HepG2 (cell line): Measurements from ENCODE around the gene FOXRED2. TPM values are rescaled to one million over a fixed set of nuclear protein-coding genes. Genes with fewer than 3 reads are reported as not detected.

Experiments
- AHR ChIP-seq: IDR thresholded peaks from 2 replicates; pipeline ENCODE4 v1.6.1; 2018; ENCODE audit warnings: missing genetic modification reagents, missing compliant biosample characterization
- MED13 ChIP-seq: sonication (generic); formaldehyde crosslinking; IDR thresholded peaks from 2 replicates; pipeline ENCODE4 v1.5.0; 2020; ENCODE audit warnings: missing genetic modification reagents
- MTF2 ChIP-seq: sonication (generic); formaldehyde crosslinking; IDR thresholded peaks from 2 replicates; pipeline ENCODE4 v1.5.0; 2020; ENCODE audit warnings: missing genetic modification reagents, borderline replicate concordance
- NFRKB ChIP-seq: fragments of 450-650 bp; IDR thresholded peaks from 2 replicates; pipeline ENCODE4 v1.6.1; 2017
- NR2F1 ChIP-seq, 2 experiments: fragments of 450-650 bp in 1 of 2; formaldehyde crosslinking in 1 of 2; IDR thresholded peaks; 2 replicates each; pipeline versions ENCODE4 v1.5.0 to v1.6.1; 2016 to 2020; ENCODE audit warnings: mild to moderate bottlenecking in 1 of 2, missing compliant biosample characterization in 1 of 2, missing genetic modification reagents in 1 of 2, moderate library complexity in 1 of 2
- NR3C1 ChIP-seq: sonication (generic); formaldehyde crosslinking; IDR thresholded peaks from 2 replicates; pipeline ENCODE4 v1.4.0; 2020; ENCODE audit warnings: missing genetic modification reagents
- SALL2 ChIP-seq: sonication (generic); formaldehyde crosslinking; IDR thresholded peaks from 2 replicates; pipeline ENCODE4 v1.8.1; 2023; ENCODE audit warnings: mild to moderate bottlenecking, missing genetic modification reagents, inconsistent platforms
- SAP130 ChIP-seq: IDR thresholded peaks from 2 replicates; pipeline ENCODE4 v1.6.1; 2016; ENCODE audit warnings: low read depth
- SNAPC2 ChIP-seq: sonication (generic); formaldehyde crosslinking; IDR thresholded peaks from 2 replicates; pipeline ENCODE4 v1.8.1; 2022; ENCODE audit warnings: mild to moderate bottlenecking, missing genetic modification reagents
- STAG1 ChIP-seq: sonication (generic); formaldehyde crosslinking; IDR thresholded peaks from 2 replicates; pipeline ENCODE4 v1.4.0; 2020; ENCODE audit warnings: missing genetic modification reagents
- SYNCRIP ChIP-seq: fragments of 200-400 bp; formaldehyde crosslinking; IDR thresholded peaks from 2 replicates; pipeline ENCODE4 v1.6.1; 2018; ENCODE audit warnings: mild to moderate bottlenecking, low read depth, low read length; ENCODE audit not compliant: insufficient read depth
- TSC22D2 ChIP-seq: sonication (generic); formaldehyde crosslinking; IDR thresholded peaks from 2 replicates; pipeline ENCODE4 v1.5.1; 2020; ENCODE audit warnings: missing genetic modification reagents, mild to moderate bottlenecking, borderline replicate concordance
- ZIK1 ChIP-seq: sonication (generic); formaldehyde crosslinking; IDR thresholded peaks from 2 replicates; pipeline ENCODE4 v1.5.0; 2020; ENCODE audit warnings: mild to moderate bottlenecking, low read depth, missing genetic modification reagents, borderline replicate concordance
- ZNF230 ChIP-seq: sonication (generic); formaldehyde crosslinking; IDR thresholded peaks from 2 replicates; pipeline ENCODE4 v1.4.0; 2020; ENCODE audit warnings: mild to moderate bottlenecking, missing genetic modification reagents
- ZNF251 ChIP-seq: sonication (generic); formaldehyde crosslinking; IDR thresholded peaks from 2 replicates; pipeline ENCODE4 v1.9.0; 2021; ENCODE audit warnings: mild to moderate bottlenecking, missing genetic modification reagents
- ZNF30 ChIP-seq: sonication (generic); formaldehyde crosslinking; IDR thresholded peaks from 2 replicates; pipeline ENCODE4 v1.5.0; 2020; ENCODE audit warnings: mild to moderate bottlenecking, missing genetic modification reagents
- ZNF501 ChIP-seq: sonication (generic); formaldehyde crosslinking; IDR thresholded peaks from 2 replicates; pipeline ENCODE4 v1.5.1; 2020; ENCODE audit warnings: mild to moderate bottlenecking, moderate library complexity, missing genetic modification reagents
- ZNF614 ChIP-seq: IDR thresholded peaks from 2 replicates; pipeline ENCODE4 v1.6.1; 2018; ENCODE audit warnings: missing biosample characterization, missing genetic modification reagents, inconsistent platforms, borderline replicate concordance
- ZNF670 ChIP-seq: sonication (generic); formaldehyde crosslinking; IDR thresholded peaks from 2 replicates; pipeline ENCODE4 v1.8.0; 2022; ENCODE audit warnings: mild to moderate bottlenecking, missing genetic modification reagents, borderline replicate concordance
- ZNF703 ChIP-seq: sonication (generic); formaldehyde crosslinking; IDR thresholded peaks from 2 replicates; pipeline ENCODE4 v1.5.1; 2020; ENCODE audit warnings: missing genetic modification reagents, mild to moderate bottlenecking, moderate library complexity, borderline replicate concordance
- ZNF772 ChIP-seq: sonication (generic); formaldehyde crosslinking; IDR thresholded peaks from 2 replicates; pipeline ENCODE4 v1.5.0; 2020; ENCODE audit warnings: mild to moderate bottlenecking, missing genetic modification reagents
- polyA plus RNA-seq, 8 experiments: library from polyadenylated mRNA; depleted of rRNA in 3 of 8; stranded (reverse) in 7 of 8; unstranded in 1 of 8; fragments of >200 nt; fragmentation: Illumina TruSeq in 4 of 8; extraction: Trizol in 4 of 8; gene quantifications; 2 replicates each; pipeline versions ENCODE4 v1.2.1 to v1.2.3, GENCODE V29; 2011 to 2016; ENCODE audit warnings: low read depth in 4 of 8, missing spikeins in 1 of 8, mixed read lengths in 1 of 8; ENCODE audit not compliant: insufficient read depth in 1 of 8
- total RNA-seq, 5 experiments: library from RNA; depleted of rRNA; stranded (reverse); fragments of >200 nt; fragmentation: Illumina TruSeq; extraction: Trizol; gene quantifications; 2 replicates each; pipeline ENCODE4 v1.2.3, GENCODE V29; 2016; ENCODE audit warnings: low read depth in 1 of 5
- TF ChIP-seq, protein P1 (sequence below): sonication (generic); formaldehyde crosslinking; IDR thresholded peaks from 2 replicates; pipeline ENCODE4 v1.8.0; 2022; ENCODE audit warnings: missing genetic modification reagents, mild to moderate bottlenecking, moderate library complexity, borderline replicate concordance
- TF ChIP-seq, protein P2 (sequence below): IDR thresholded peaks from 2 replicates; pipeline ENCODE4 v1.4.0; 2020; ENCODE audit warnings: mild to moderate bottlenecking, missing genetic modification reagents

The FOXRED2 gene
- total and polyA plus RNA-seq, 2 of the 13 experiments (the other 11 are each of a cell fraction or from before 2014, with no cell fraction given): 9.3 to 28.1 TPM

DNA sequence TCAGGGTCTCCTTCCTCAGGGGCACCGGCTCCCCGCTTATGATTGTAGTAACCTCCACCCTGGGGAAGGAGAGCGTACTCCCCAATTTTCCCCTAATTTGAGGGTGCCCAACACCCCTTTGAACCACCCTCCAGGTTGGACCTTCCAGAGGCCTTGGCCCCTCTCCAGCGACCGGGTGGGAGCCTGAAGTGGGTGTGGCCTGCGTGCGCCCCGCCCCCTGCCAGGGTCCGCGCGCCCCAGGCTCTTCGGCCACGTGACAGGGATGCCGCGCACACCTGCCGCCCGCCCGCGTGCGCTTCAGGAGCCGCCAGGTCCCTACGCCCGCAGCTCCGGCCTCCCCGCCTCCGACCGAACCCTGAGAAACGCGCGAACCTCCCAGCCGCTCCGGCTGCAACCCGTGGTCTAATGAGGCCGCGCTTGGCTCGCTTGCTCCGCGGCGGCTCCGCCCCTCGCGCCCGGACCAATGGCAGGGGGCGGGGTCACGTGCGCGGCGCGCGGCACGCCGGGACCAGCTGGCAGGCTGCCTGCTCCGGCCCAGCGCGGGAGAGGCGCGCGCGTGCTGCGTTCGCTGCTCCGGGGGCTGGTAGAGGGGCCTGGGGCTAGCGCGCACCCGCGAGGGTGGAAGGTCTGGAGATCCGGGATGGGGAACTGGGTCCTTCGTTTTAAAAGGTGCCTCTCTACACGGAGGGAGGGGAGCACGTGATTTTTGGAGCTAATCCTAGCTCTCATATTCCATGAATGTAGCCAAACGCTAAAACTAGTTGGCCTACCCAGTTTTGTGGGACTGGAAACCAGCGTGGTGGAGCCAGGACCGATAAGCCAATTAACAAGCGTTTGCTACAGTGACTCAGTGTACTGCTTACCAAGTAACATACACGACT is at the start of gene FOXRED2 (continued):
- TF ChIP-seq, protein P1, sequence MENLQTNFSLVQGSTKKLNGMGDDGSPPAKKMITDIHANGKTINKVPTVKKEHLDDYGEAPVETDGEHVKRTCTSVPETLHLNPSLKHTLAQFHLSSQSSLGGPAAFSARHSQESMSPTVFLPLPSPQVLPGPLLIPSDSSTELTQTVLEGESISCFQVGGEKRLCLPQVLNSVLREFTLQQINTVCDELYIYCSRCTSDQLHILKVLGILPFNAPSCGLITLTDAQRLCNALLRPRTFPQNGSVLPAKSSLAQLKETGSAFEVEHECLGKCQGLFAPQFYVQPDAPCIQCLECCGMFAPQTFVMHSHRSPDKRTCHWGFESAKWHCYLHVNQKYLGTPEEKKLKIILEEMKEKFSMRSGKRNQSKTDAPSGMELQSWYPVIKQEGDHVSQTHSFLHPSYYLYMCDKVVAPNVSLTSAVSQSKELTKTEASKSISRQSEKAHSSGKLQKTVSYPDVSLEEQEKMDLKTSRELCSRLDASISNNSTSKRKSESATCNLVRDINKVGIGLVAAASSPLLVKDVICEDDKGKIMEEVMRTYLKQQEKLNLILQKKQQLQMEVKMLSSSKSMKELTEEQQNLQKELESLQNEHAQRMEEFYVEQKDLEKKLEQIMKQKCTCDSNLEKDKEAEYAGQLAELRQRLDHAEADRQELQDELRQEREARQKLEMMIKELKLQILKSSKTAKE (CRISPR knock-in tag): no peak
- TF ChIP-seq ZNF703 (peak; percentile 88; the same call in 1 of the 2 replicates), MTF2 (CRISPR knock-in tag) (no peak), NR2F1 (CRISPR knock-in tag; IDR thresholded peaks at IDR 0.05) (no peak), SNAPC2 (CRISPR knock-in tag) (peak; percentile 95), ZNF670 (peak; percentile 91; the same call in 1 of the 2 replicates), ZIK1 (peak; percentile 99), ZNF772 (CRISPR knock-in tag) (peak; percentile 79), ZNF230 (CRISPR knock-in tag) (peak; percentile 59; the same call in 1 of the 2 replicates), AHR (CRISPR knock-in tag) (peak; percentile 75; the same call in 1 of the 2 replicates), SYNCRIP (no peak), STAG1 (CRISPR knock-in tag) (no peak), SALL2 (peak; percentile 90), NR3C1 (CRISPR knock-in tag) (no peak), ZNF251 (peak; percentile 40; the same call in 1 of the 2 replicates), SAP130 (CRISPR knock-in tag) (peak; percentile 92), TSC22D2 (CRISPR knock-in tag) (0 out of 2 replicates have a peak, but pooled peaks have one; percentile 81), MED13 (CRISPR knock-in tag) (peak; percentile 51; the same call in 1 of the 2 replicates), ZNF614 (CRISPR knock-in tag) (peak; percentile 82; the same call in 1 of the 2 replicates), ZNF501 (CRISPR knock-in tag) (peak; percentile 62), NFRKB (no peak), ZNF30 (CRISPR knock-in tag) (peak; percentile 93)
- TF ChIP-seq, protein P2, sequence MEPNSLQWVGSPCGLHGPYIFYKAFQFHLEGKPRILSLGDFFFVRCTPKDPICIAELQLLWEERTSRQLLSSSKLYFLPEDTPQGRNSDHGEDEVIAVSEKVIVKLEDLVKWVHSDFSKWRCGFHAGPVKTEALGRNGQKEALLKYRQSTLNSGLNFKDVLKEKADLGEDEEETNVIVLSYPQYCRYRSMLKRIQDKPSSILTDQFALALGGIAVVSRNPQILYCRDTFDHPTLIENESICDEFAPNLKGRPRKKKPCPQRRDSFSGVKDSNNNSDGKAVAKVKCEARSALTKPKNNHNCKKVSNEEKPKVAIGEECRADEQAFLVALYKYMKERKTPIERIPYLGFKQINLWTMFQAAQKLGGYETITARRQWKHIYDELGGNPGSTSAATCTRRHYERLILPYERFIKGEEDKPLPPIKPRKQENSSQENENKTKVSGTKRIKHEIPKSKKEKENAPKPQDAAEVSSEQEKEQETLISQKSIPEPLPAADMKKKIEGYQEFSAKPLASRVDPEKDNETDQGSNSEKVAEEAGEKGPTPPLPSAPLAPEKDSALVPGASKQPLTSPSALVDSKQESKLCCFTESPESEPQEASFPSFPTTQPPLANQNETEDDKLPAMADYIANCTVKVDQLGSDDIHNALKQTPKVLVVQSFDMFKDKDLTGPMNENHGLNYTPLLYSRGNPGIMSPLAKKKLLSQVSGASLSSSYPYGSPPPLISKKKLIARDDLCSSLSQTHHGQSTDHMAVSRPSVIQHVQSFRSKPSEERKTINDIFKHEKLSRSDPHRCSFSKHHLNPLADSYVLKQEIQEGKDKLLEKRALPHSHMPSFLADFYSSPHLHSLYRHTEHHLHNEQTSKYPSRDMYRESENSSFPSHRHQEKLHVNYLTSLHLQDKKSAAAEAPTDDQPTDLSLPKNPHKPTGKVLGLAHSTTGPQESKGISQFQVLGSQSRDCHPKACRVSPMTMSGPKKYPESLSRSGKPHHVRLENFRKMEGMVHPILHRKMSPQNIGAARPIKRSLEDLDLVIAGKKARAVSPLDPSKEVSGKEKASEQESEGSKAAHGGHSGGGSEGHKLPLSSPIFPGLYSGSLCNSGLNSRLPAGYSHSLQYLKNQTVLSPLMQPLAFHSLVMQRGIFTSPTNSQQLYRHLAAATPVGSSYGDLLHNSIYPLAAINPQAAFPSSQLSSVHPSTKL (CRISPR knock-in tag): peak; percentile 50; the same call in 1 of the 2 replicates
